Fibroblast of lung (primary cell): ENCODE data around the gene ERF. TPM values are rescaled to one million over a fixed set of nuclear protein-coding genes. Genes with fewer than 3 reads are reported as not detected.
A peak's percentile ranks its signal among the peaks of the same experiment; 100 is the strongest.

Source experiments
- DNase-seq, 2 donors: peaks; one replicate each; pipeline versions ENCODE4 v3.0.0 to v3.0.0-alpha.2; 2010; ENCODE audit warnings: low read depth in 2 of 2
- H2AFZ ChIP-seq: 2 replicates; pipeline ENCODE4 v1.5.1; 2012; ENCODE audit warnings: low read length, control low read depth, inconsistent platforms
- H3K27ac ChIP-seq: 2 replicates; pipeline ENCODE4 v1.5.1; 2011; ENCODE audit warnings: low read length, control low read depth; ENCODE audit not compliant: insufficient read depth
- H3K27me3 ChIP-seq: 2 replicates; pipeline ENCODE4 v1.5.1; 2011; ENCODE audit warnings: mild to moderate bottlenecking, low read length; ENCODE audit not compliant: control insufficient read depth, insufficient read depth
- H3K36me3 ChIP-seq: 2 replicates; pipeline ENCODE4 v1.5.1; 2011; ENCODE audit warnings: low read length; ENCODE audit not compliant: control insufficient read depth, insufficient read depth
- H3K4me1 ChIP-seq: 2 replicates; pipeline ENCODE4 v1.5.1; 2011; ENCODE audit warnings: low read length; ENCODE audit not compliant: control insufficient read depth, insufficient read depth; ENCODE audit errors: extremely low read depth
- H3K4me2 ChIP-seq: 2 replicates; pipeline ENCODE4 v1.5.1; 2011; ENCODE audit warnings: low read length, control low read depth; ENCODE audit not compliant: insufficient read depth; ENCODE audit errors: extremely low read depth
- H3K4me3 ChIP-seq, 4 experiments: fragments of 200-600 bp in 1 of 4; sonication (generic) in 1 of 4; replicated peaks in 1 of 4; 2 replicates each; pipeline ENCODE4 v1.5.1; 2011 to 2016; ENCODE audit warnings: low read length in 4 of 4, low read depth in 3 of 4, mild to moderate bottlenecking in 3 of 4, control low read depth in 2 of 4, inconsistent platforms in 1 of 4, mixed read lengths in 1 of 4; ENCODE audit not compliant: insufficient read depth in 1 of 4; ENCODE audit errors: control extremely low read depth in 1 of 4
- H3K79me2 ChIP-seq: 2 replicates; pipeline ENCODE4 v1.5.1; 2012; ENCODE audit warnings: mild to moderate bottlenecking, low read length, inconsistent platforms; ENCODE audit not compliant: control insufficient read depth, insufficient read depth
- H3K9ac ChIP-seq: 2 replicates; pipeline ENCODE4 v1.5.1; 2011; ENCODE audit warnings: mild to moderate bottlenecking, low read length, control low read depth; ENCODE audit not compliant: insufficient read depth
- H3K9me3 ChIP-seq: 2 replicates; pipeline ENCODE4 v1.5.1; 2012; ENCODE audit warnings: low read depth, low read length; ENCODE audit not compliant: control insufficient read depth, insufficient read depth
- H4K20me1 ChIP-seq: 2 replicates; pipeline ENCODE4 v1.5.1; 2011; ENCODE audit warnings: low read length; ENCODE audit not compliant: control insufficient read depth, insufficient read depth; ENCODE audit errors: extremely low read depth
- EZH2 ChIP-seq: IDR thresholded peaks from 2 replicates; pipeline ENCODE4 v1.5.1; 2012; ENCODE audit warnings: low read length, control low read depth, mild to moderate bottlenecking; ENCODE audit errors: missing control alignments
- polyA plus RNA-seq, 2 donors: library from polyadenylated mRNA; depleted of rRNA in 1 of 2; stranded (reverse) in 1 of 2; unstranded in 1 of 2; fragments of >200 nt; gene quantifications; 2 replicates each; pipeline ENCODE4 v1.2.1, GENCODE V29; 2011 to 2012; ENCODE audit warnings: missing spikeins in 1 of 2
- total RNA-seq: library from RNA; depleted of rRNA; stranded (reverse); fragments of >200 nt; gene quantifications from 2 replicates; pipeline ENCODE4 v1.2.1, GENCODE V29; 2014
- TF ChIP-seq, protein P1 (sequence below), 2 donors: IDR thresholded peaks in 1 of 2; conservative IDR thresholded peaks in 1 of 2; 1 replicate in 1 of 2; 2 replicates in 1 of 2; pipeline ENCODE4 v1.5.1; 2011 to 2012; ENCODE audit warnings: low read length in 2 of 2, control low read depth in 1 of 2, inconsistent platforms in 1 of 2, low read depth in 1 of 2, mild to moderate bottlenecking in 1 of 2

Gene ERF
- total and polyA plus RNA-seq, 2 donors (not counting 1 experiment from before 2014, with no cell fraction given): 13.2 to 36.3 TPM

DNA sequence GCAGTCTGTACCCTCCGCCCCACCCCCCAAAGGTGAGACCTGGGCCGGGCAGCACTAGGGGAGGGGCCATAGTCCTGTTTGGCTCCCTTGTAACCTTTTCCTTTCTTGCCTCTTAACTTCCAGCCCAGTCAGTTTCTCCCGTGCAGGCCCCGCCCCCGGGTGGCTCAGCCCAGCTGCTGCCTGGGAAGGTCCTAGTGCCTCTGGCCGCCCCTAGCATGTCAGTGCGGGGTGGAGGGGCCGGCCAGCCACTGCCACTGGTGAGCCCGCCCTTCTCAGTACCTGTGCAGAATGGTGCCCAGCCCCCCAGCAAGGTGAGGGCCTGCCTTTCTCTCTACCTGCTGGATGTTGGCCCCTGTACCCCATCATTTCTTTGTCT lies 36.5 kb upstream of the ERF start:
- peaks cover 58% of the 10 kb centered on the region for H3K36me3 ChIP-seq
- TF ChIP-seq, protein P1, sequence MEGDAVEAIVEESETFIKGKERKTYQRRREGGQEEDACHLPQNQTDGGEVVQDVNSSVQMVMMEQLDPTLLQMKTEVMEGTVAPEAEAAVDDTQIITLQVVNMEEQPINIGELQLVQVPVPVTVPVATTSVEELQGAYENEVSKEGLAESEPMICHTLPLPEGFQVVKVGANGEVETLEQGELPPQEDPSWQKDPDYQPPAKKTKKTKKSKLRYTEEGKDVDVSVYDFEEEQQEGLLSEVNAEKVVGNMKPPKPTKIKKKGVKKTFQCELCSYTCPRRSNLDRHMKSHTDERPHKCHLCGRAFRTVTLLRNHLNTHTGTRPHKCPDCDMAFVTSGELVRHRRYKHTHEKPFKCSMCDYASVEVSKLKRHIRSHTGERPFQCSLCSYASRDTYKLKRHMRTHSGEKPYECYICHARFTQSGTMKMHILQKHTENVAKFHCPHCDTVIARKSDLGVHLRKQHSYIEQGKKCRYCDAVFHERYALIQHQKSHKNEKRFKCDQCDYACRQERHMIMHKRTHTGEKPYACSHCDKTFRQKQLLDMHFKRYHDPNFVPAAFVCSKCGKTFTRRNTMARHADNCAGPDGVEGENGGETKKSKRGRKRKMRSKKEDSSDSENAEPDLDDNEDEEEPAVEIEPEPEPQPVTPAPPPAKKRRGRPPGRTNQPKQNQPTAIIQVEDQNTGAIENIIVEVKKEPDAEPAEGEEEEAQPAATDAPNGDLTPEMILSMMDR (conservative IDR thresholded peaks at IDR 0.05 in 1 of 2, IDR thresholded peaks at IDR 0.05 in 1 of 2; ENCODE audit: low read depth in 1 of 2, low read length in 2 of 2): no peak
- no peak for TF ChIP-seq EZH2

DNA sequence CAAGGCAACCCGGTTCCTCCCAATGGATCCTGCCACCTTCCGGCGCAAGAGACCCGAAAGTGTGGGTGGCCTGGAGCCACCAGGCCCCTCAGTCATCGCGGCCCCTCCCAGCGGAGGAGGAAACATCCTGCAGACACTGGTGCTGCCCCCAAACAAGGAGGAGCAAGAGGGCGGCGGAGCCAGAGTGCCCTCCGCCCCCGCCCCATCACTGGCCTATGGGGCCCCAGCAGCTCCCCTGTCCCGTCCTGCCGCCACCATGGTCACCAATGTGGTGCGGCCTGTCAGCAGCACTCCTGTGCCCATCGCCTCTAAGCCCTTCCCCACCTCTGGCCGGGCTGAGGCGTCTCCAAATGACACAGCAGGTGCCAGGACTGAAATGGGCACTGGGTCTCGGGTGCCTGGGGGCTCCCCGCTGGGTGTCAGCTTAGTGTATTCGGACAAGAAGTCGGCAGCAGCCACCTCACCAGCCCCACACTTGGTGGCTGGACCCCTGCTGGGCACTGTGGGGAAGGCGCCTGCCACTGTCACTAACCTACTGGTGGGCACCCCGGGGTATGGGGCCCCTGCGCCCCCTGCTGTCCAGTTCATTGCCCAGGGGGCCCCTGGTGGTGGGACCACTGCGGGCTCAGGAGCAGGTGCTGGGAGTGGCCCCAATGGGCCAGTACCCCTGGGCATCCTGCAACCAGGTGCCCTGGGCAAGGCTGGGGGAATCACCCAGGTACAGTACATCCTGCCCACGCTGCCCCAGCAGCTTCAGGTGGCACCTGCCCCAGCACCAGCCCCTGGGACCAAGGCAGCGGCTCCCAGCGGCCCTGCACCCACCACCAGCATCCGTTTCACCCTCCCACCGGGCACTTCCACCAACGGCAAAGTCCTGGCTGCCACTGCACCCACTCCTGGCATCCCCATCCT lies 35.9 kb upstream of the ERF start:
- no peak for DNase-seq
- no peaks in the 10 kb centered on the region for H4K20me1 ChIP-seq

More for the DNA sequence above, 36.5 kb upstream of the ERF start:
- Histone ChIP-seq H3K79me2 (peaks cover 4% of the 10 kb centered on the region), H3K9ac (no peak overlapping the region), H4K20me1 (no peaks in the 10 kb centered on the region), H3K4me2 (no peak overlapping the region), H3K4me1 (no peaks in the 10 kb centered on the region), H3K27me3 (no peaks in the 10 kb centered on the region), H3K4me3 (no peak overlapping the region), H3K9me3 (no peaks in the 10 kb centered on the region), H2AFZ (no peak overlapping the region), H3K27ac (no peak overlapping the region)
- no peak for DNase-seq

DNA sequence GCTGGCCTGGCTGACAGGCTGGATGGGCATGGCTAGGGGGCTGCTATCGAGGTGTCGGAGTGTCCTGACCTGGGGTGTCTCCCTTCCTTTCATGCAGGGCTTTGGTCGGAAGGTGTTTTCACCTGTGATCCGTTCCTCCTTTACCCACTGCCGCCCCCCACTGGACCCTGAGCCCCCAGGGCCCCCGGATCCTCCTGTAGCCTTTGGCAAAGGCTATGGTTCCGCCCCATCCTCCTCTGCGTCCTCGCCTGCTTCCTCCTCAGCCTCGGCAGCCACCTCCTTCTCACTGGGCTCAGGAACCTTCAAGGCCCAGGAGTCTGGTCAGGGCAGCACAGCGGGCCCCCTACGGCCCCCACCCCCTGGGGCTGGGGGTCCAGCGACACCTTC lies 35.2 kb upstream of the ERF start:
- no peak for DNase-seq
- no peak overlapping the region for H3K4me3 ChIP-seq
- no peak overlapping the region for H2AFZ ChIP-seq
- no peaks in the 10 kb centered on the region for H3K27me3 ChIP-seq
- no peaks in the 10 kb centered on the region for H3K9me3 ChIP-seq
- no peaks in the 10 kb centered on the region for H4K20me1 ChIP-seq
- no peak overlapping the region for H3K9ac ChIP-seq
- no peak overlapping the region for H3K27ac ChIP-seq
- peaks cover 15% of the 10 kb centered on the region for H3K79me2 ChIP-seq
- no peak overlapping the region for H3K4me2 ChIP-seq
- peaks cover 12% of the 10 kb centered on the region for H3K4me1 ChIP-seq
- H3K36me3 ChIP-seq: peaks cover 56% of the 10 kb centered on the region
- no peak for TF ChIP-seq EZH2
- TF ChIP-seq, protein P1 (conservative IDR thresholded peaks at IDR 0.05 in 1 of 2, IDR thresholded peaks at IDR 0.05 in 1 of 2; ENCODE audit: low read depth in 1 of 2, low read length in 2 of 2): no peak

More for the DNA sequence above, 35.9 kb upstream of the ERF start:
- Histone ChIP-seq H3K27me3 (no peaks in the 10 kb centered on the region), H3K4me1 (peaks cover 6% of the 10 kb centered on the region), H3K79me2 (peaks cover 9% of the 10 kb centered on the region), H3K27ac (no peak overlapping the region), H3K4me3 (no peak overlapping the region), H3K9ac (no peak overlapping the region), H3K36me3 (peaks cover 58% of the 10 kb centered on the region), H2AFZ (no peak overlapping the region), H3K9me3 (no peaks in the 10 kb centered on the region), H3K4me2 (no peak overlapping the region)
- TF ChIP-seq, protein P1 (conservative IDR thresholded peaks at IDR 0.05 in 1 of 2, IDR thresholded peaks at IDR 0.05 in 1 of 2; ENCODE audit: low read depth in 1 of 2, low read length in 2 of 2): peak; percentile 38 to 42
- no peak for TF ChIP-seq EZH2
